T47D (cell line): Measurements from ENCODE around the gene ZMAT3.

ENCODE experiments used
- DNase-seq, 2 experiments: peaks; one replicate each; pipeline versions ENCODE4 v3.0.0 to v3.0.0-alpha.2; 2011 to 2012; ENCODE audit warnings: low read depth in 1 of 2, low spot score in 1 of 2
- JUND ChIP-seq: IDR thresholded peaks from 2 replicates; pipeline ENCODE4 v1.6.1; 2012; ENCODE audit warnings: low read depth
- in situ Hi-C: cut with HindIII; loops from 2 replicates; pipeline ENCODE4 v1.10.0; 2016; ENCODE audit warnings: low sequenced_read_pairs, low pct_unique_long_range_greater_than_20kb

ZMAT3 gene

DNA sequence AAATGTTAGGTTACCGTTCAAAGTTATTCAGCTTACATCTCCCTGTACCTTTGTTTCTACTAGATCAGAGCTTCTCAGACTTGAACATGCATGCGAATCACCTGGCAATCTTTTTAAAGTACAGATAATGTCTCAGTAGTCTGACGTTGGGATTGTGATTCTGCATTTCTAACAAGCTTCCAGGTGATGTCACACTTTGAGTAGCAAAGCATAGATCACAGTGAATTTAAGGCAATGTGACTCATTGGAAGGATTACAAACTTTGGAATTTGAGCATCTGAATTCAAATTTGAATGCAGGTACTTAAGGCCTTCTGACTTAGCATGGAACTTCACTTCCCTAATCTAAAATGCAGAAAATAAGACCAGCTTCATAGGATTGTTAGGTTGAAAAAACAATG is 10.8 kb upstream of the ZMAT3 start:
- in situ Hi-C loops = no loop called here
- no peak for DNase-seq
- no peak for TF ChIP-seq JUND

GRCh38 chr3:179081885-179082284 is 10.3 kb upstream of the ZMAT3 start:
- no peak for TF ChIP-seq JUND
- DNase-seq = no peak
- in situ Hi-C loops = no loop called here

DNA sequence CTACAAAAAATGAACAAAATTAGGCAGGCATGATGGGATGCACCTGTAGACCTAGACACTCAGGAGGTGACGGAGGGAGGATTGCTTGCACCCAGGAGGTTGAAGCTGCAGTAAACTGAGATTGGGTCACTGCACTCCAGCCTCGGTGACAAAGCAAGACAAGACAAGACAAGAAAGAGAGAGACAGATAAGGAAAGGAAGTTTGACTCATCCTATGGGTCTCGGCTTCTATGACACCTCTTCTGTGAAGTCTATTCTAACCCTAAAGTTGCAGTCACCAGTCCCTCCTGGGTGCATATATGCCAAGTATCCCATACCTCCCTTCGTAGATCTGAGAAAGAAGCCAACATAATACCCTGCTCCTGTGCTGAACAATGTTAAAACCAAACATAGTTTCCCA is 7.9 kb upstream of the ZMAT3 start:
- in situ Hi-C loops = no loop called here
- no peak for TF ChIP-seq JUND
- no peak for DNase-seq

- in situ Hi-C loops = no loop called here
- DNase-seq = peak in 1 of 2 experiments; percentile 52
- TF ChIP-seq JUND = peak; percentile 50; the same call in 1 of the 2 replicates
Measured at GRCh38 chr3:179076243-179077027, 4.8 kb upstream of the ZMAT3 start.

DNA sequence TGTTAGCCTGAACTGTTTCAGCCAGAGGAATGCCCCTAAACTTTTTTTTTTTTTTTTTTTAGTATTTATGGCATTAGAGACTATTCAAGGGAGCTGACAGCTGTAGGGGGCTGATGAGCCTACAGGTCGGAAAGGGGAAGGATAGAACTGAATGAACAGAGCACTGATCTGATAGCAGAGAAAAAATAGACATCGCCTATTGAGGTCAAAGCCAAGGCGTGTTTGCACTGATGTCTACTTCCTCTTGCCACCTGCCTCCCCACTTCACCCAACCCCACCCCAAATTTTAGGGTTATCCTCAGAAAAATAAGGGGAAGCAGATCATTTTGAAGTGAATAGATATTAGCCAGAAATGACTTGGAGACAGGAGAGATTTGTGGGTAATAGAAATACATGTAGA is 3.0 kb upstream of the ZMAT3 start:
- TF ChIP-seq JUND = no peak
- in situ Hi-C loops = no loop called here
- no peak for DNase-seq

- in situ Hi-C loops = no loop called here
- no peak for TF ChIP-seq JUND
- no peak for DNase-seq
Measured at GRCh38 chr3:179073816-179074215, 2.2 kb upstream of the ZMAT3 start.

GRCh38 chr3:179072100-179072438 is 460 bp upstream of the ZMAT3 start:
- in situ Hi-C loops = no loop called here
- no peak for TF ChIP-seq JUND
- DNase-seq = no peak

GRCh38 chr3:179071027-179071322 is 634 bp downstream of the ZMAT3 start:
- peak in 1 of 2 experiments; percentile 57 for DNase-seq
- no peak for TF ChIP-seq JUND
- in situ Hi-C loops = no loop called here

GRCh38 chr3:179069762-179070390 is 1.7 kb downstream of the ZMAT3 start:
- no peak for DNase-seq
- in situ Hi-C loops = no loop called here
- TF ChIP-seq JUND = no peak

DNA sequence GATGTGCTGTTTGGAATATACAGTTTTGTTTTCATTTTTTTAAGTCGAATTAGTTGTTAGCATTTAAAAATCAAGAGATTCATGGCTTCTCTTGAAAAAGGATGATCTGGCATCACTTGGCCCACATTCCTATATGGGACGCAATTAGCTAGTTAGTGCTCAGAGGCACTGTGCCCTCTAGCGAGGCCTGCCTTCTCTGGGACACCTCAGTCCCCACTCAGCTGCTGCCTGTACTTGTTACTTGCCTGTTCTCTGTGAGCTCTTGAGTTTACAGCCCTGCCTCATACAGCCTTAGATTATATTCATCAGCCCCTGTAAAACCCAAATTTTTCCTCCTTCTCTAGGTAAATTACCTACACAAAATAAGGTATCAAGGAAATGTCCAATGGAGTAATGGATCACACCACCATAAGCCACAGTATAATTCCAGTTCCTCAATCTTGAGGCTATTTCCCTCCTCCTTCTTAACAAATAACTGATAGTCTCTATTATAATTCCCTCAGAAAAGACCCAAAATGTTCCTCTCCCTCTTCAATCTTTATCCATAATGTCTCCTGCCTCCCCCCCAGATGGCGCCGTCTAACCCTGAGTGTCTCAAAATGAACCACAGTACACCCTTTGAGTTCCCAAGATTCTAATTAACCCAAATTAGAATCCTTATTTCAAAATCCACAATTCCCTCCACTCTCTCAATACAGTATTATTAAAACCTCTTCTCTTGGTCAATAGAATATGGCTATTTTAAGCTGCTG is 2.7 kb downstream of the ZMAT3 start:
- peak in 1 of 2 experiments; percentile 47 for DNase-seq
- in situ Hi-C loops = no loop called here
- no peak for TF ChIP-seq JUND

- no peak for DNase-seq
- TF ChIP-seq JUND = no peak
- in situ Hi-C loops = no loop called here
Measured at GRCh38 chr3:179067839-179068238, 3.8 kb downstream of the ZMAT3 start.

GRCh38 chr3:179067291-179067690 is 4.3 kb downstream of the ZMAT3 start:
- in situ Hi-C loops = no loop called here
- DNase-seq = no peak
- TF ChIP-seq JUND = no peak

- TF ChIP-seq JUND = 0 out of 2 replicates have a peak, but pooled peaks have one; percentile 38
- in situ Hi-C loops = no loop called here
- DNase-seq = peak in 1 of 2 experiments; percentile 79
Measured at GRCh38 chr3:179063945-179064560, 7.6 kb downstream of the ZMAT3 start.
